GM15510 (cell line): ENCODE results near the gene LRRC72.

ENCODE experiments used
- POLR2A ChIP-seq: IDR thresholded peaks from 3 replicates; pipeline ENCODE4 v1.6.1; 2011; ENCODE audit warnings: borderline replicate concordance; ENCODE audit not compliant: insufficient read length; ENCODE audit errors: extremely low read depth

LRRC72 gene

GRCh38 chr7:16515785-16516685 is 10.6 kb upstream of the LRRC72 start:
- TF ChIP-seq POLR2A = no peak

GRCh38 chr7:16524332-16524731 is 2.3 kb upstream of the LRRC72 start:
- no peak for TF ChIP-seq POLR2A

- no peak for TF ChIP-seq POLR2A
These were observed 1.9 kb downstream of the LRRC72 start for GRCh38 chr7:16528520-16528919.

GRCh38 chr7:16529697-16530096 is 3.1 kb downstream of the LRRC72 start:
- no peak for TF ChIP-seq POLR2A

GRCh38 chr7:16531707-16532106 is 5.1 kb downstream of the LRRC72 start:
- no peak for TF ChIP-seq POLR2A

- no peak for TF ChIP-seq POLR2A
These were observed 5.6 kb downstream of the LRRC72 start for GRCh38 chr7:16532272-16532671.

- TF ChIP-seq POLR2A = no peak
These were observed 8.9 kb downstream of the LRRC72 start for GRCh38 chr7:16535500-16535899.

GRCh38 chr7:16542401-16542800 is 15.8 kb downstream of the LRRC72 start:
- no peak for TF ChIP-seq POLR2A

GRCh38 chr7:16543456-16543855 is 16.8 kb downstream of the LRRC72 start:
- no peak for TF ChIP-seq POLR2A

- TF ChIP-seq POLR2A = no peak
These were observed 20.4 kb downstream of the LRRC72 start for GRCh38 chr7:16546921-16547505.

GRCh38 chr7:16548428-16548827 is 21.8 kb downstream of the LRRC72 start:
- TF ChIP-seq POLR2A = no peak

- no peak for TF ChIP-seq POLR2A
These were observed 24.0 kb downstream of the LRRC72 start for GRCh38 chr7:16550671-16551070.

GRCh38 chr7:16554518-16555236 is 28.1 kb downstream of the LRRC72 start:
- no peak for TF ChIP-seq POLR2A

GRCh38 chr7:16556359-16556758 is 29.7 kb downstream of the LRRC72 start:
- no peak for TF ChIP-seq POLR2A

- no peak for TF ChIP-seq POLR2A
These were observed 32.2 kb downstream of the LRRC72 start for GRCh38 chr7:16558761-16559302.

- TF ChIP-seq POLR2A = no peak
These were observed 33.0 kb downstream of the LRRC72 start for GRCh38 chr7:16559497-16560179.

- TF ChIP-seq POLR2A = no peak
These were observed 35.3 kb downstream of the LRRC72 start for GRCh38 chr7:16561943-16562342.
